Measurements from ENCODE around the gene GUCY1B1.

Gene GUCY1B1

GRCh38 chr4:155758481-155759371 lies at the start of gene GUCY1B1:
Gene GUCY1B1 (plus strand): TSS chr4:155759021. CDS start chr4:155759141, 120 bp downstream.
- peak; percentile 4 to 25 for DNase-seq (ENCODE audit: low read depth in 1 of 2, low spot score in 1 of 2)

- DNase-seq (ENCODE audit: low read depth in 1 of 2, low spot score in 1 of 2) = no peak
Observed at GRCh38 chr4:155709918-155710317, 48.9 kb upstream of the GUCY1B1 start.

GRCh38 chr4:155711556-155711955 lies 47.3 kb upstream of the GUCY1B1 start:
- DNase-seq (ENCODE audit: low read depth in 1 of 2, low spot score in 1 of 2) = no peak

GRCh38 chr4:155712846-155713245 lies 46.0 kb upstream of the GUCY1B1 start:
- no peak for DNase-seq (ENCODE audit: low read depth in 1 of 2, low spot score in 1 of 2)

DNA sequence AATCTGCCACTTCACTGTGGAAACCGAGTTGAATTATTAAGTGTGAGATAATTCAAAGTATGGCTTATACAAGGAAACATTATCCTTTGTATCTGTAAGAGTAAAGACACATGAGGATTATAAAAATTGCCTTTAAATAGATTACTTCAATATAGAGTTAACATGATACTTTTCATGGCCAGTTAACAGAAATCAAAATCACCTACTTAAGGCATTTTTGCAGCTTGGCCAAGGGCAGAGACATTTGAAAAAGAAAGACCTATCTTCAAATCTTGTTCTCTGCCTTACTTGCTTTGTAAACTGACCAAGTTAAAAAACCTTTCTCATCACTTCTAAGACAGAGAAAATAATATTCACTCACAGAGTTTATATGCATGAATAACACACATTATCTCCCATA lies 44.9 kb upstream of the GUCY1B1 start:
- DNase-seq (ENCODE audit: low read depth in 1 of 2, low spot score in 1 of 2) = no peak

DNA sequence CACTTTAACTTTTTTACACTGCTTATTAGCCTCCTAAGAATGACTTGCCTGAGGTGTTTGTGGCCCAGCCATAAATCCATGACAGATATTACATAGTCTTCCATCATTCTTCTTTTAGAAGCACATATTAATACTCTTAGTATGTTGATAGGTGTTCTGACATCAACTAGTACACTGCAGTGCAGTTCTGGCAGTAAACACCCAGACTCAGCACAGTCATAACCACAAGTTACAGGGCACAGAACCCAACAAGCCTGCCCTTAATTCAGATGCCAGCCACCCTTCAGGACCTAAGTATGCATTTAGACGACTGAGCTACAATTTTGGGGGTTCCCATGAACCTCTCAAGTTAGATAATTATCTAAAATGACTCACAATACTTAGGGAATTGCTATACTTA lies 36.5 kb upstream of the GUCY1B1 start:
- DNase-seq (ENCODE audit: low read depth in 1 of 2, low spot score in 1 of 2) = no peak

DNA sequence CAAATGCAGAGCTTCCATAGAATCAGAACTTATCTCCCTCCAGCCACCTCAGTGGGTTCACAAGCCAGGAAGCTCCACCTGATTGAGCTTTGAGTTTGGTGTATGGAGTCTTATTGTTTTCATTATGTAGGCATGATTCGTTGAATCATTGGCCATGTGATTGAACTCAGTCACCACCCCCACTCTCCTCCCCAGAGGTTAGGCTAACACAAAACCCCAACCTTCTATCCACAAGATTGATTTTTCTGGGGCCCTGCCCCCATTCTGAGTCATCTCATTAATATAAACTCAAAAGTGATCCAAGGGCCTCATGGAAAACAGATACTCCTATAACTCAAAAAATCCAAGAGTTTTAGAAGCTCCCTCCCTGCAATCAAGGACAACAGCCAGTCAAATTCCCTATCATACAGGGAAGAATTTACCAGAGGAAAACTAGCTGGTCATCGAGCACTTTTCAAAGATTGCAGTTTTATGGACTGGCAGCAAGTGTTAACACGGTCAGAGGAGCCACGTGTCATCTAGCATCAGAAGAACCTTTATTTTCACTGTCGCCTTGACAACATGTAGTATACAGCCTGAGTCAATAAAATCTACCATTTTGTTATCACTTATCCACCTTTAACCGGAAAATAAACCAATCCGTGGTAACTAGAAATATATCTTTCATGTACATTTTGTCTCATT lies 35.9 kb upstream of the GUCY1B1 start:
- no peak for DNase-seq (ENCODE audit: low read depth in 1 of 2, low spot score in 1 of 2)

DNA sequence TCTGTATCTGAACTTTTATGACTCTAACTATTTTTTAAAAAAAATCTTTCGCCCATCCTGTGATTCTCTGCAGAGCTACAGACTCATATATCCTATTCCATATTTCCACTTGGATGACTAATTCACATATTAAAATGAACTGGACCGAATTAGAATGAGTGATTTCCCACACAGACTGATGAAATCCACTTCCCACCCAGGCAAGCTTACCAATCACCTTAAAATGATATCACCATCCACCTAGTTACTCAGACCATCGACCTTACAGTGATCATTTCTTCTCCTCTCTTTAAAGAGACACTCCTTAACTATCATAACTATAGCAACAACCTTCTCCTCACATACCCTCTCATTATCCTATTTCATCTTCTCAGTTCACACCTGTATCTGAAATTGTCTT lies 34.1 kb upstream of the GUCY1B1 start:
- DNase-seq (ENCODE audit: low read depth in 1 of 2, low spot score in 1 of 2) = no peak

GRCh38 chr4:155734065-155734464 lies 24.8 kb upstream of the GUCY1B1 start:
- DNase-seq (ENCODE audit: low read depth in 1 of 2, low spot score in 1 of 2) = no peak

DNA sequence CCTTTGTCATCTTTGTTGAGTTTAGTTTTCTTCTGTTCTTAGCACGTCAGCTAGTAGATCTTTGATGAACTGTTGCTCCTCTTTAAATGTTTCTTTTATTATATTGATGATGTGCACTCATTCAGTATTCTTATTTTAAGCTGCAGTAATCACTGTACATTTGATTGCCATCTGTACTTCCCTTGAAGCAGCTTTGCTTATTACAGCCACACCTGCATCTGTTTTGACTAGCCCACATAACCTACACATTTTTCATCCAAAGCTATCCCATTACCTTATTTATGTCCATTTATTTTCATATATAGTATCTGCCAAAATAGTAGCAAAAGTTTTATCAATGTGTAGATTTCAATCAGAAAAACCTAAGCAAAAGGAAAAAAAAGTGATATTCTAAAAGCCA lies 23.9 kb upstream of the GUCY1B1 start:
- no peak for DNase-seq (ENCODE audit: low read depth in 1 of 2, low spot score in 1 of 2)

- DNase-seq (ENCODE audit: low read depth in 1 of 2, low spot score in 1 of 2) = no peak
Observed at GRCh38 chr4:155735496-155735895, 23.3 kb upstream of the GUCY1B1 start.

GRCh38 chr4:155738548-155738947 lies 20.3 kb upstream of the GUCY1B1 start:
- DNase-seq (ENCODE audit: low read depth in 1 of 2, low spot score in 1 of 2) = no peak

DNA sequence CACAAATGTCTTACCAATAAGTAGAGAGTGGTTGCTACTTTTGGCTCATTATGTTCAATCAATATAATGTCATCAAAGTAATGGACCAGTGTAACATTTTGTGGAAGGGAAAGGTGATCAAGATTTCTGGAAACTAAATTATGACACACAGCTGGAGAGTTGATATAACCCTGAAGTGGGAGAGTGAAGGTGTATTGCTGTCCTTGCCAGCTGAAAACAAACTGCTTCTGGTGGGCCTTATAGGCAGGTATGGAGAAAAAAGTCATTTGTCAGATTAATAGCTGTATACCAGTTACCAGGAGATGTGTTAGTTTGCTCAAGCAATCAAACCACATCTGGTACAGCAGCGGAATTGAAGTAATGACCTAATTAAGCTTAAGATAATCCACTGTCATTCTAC lies 17.3 kb upstream of the GUCY1B1 start:
- DNase-seq (ENCODE audit: low read depth in 1 of 2, low spot score in 1 of 2) = no peak

DNA sequence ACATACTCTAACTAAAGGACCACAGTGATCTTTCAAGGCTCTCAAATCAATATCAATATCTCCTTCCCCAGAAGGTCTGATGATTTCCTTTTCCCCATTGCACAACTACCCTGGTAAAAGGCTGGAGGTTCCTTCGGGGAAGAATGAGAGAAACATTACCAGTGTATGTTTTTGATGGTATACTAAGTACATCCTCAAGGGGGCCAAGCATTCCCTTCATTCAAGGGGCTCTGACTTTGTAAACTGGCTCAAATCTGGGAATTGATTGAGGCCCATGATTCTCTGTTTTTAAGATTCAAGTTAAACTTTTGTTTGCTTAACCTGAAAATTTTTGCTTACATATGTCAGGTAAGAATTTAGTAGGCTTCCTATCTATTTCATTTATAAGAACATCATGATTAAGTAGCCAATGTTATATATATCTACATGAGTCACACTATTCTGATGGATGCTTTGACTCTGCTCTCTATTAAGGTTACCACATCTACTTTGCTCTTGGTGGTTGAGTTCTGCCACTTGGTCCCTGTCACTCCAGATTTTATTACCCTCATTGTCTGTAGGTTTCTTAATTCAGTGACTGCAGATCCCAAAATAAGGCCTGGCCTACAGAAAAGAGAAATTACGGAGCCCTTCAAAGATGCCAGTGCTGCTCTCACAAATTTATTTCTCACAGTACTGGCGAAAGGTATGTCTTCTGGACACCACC lies 16.4 kb upstream of the GUCY1B1 start:
- no peak for DNase-seq (ENCODE audit: low read depth in 1 of 2, low spot score in 1 of 2)

GRCh38 chr4:155745984-155746383 lies 12.8 kb upstream of the GUCY1B1 start:
- DNase-seq (ENCODE audit: low read depth in 1 of 2, low spot score in 1 of 2) = no peak

- no peak for DNase-seq (ENCODE audit: low read depth in 1 of 2, low spot score in 1 of 2)
Observed at GRCh38 chr4:155748039-155748438, 10.8 kb upstream of the GUCY1B1 start.

GRCh38 chr4:155749041-155749440 lies 9.8 kb upstream of the GUCY1B1 start:
- no peak for DNase-seq (ENCODE audit: low read depth in 1 of 2, low spot score in 1 of 2)

DNA sequence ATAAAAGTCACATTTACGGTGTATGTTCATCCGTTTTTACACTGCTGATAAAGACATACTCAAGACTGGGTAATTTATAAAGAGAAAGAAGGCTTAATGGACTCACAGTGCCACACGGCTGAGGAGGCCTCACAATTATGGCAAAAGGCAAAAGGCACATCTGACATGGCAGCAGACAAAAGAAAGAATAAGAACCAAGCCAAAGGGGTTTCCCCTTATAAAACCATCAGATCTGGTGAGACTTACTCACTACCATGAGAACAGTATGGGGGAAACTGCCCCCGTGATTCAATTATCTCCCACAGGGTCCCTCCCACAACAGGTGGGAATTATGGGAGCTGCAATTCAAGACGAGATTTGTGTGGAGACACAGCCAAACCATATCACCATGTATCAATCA lies 7.3 kb upstream of the GUCY1B1 start:
- DNase-seq (ENCODE audit: low read depth in 1 of 2, low spot score in 1 of 2) = no peak

DNA sequence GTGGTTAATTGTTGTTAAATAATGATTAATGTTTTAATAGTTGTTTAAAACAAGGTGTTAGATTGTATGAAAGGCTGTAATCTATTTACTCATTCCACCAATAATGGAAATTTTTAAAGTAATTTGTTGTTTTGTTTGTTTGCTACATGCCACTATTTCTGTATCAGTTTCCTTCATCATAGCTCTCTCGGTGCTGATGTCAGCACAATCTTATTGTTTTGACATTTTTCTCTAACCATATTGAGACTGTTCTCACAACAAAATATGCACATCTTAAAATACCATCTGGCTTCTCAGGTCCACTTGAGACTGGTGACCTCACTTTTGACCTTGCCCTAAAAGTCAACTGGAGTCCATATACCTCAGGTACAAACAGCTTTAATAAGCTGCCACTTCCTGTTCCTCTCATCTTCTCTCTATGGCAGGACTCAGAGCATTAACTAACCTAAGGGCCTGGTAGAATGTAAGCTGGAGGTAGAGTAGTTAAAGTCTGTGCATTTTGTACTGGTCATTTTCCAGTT lies 1.0 kb upstream of the GUCY1B1 start:
- no peak for DNase-seq (ENCODE audit: low read depth in 1 of 2, low spot score in 1 of 2)

- no peak for DNase-seq (ENCODE audit: low read depth in 1 of 2, low spot score in 1 of 2)
Observed at GRCh38 chr4:155759372-155760252, 791 bp downstream of the GUCY1B1 start.

- no peak for DNase-seq (ENCODE audit: low read depth in 1 of 2, low spot score in 1 of 2)
Observed at GRCh38 chr4:155761047-155761446, 2.2 kb downstream of the GUCY1B1 start.
